ENCODE results near the gene PLEKHM2.
"Not testable (repeated sequence)": the region's sequence is repeated elsewhere in the genome, so short reads cannot be mapped to it uniquely, and the experiment has no call there.

The PLEKHM2 gene

GRCh38 chr1:15678578-15678977 lies 5.5 kb upstream of the PLEKHM2 start:
- DNase-seq: no peak

- DNase-seq: no peak
These were observed 4.0 kb upstream of the PLEKHM2 start for GRCh38 chr1:15680131-15680530.

- DNase-seq: no peak
These were observed 3.4 kb upstream of the PLEKHM2 start for GRCh38 chr1:15680561-15681348.

GRCh38 chr1:15681349-15682292 lies 2.5 kb upstream of the PLEKHM2 start:
- DNase-seq: no peak

- no peak for DNase-seq
These were observed 1.2 kb upstream of the PLEKHM2 start for GRCh38 chr1:15682936-15683341.

- no peak for DNase-seq
These were observed 628 bp upstream of the PLEKHM2 start for GRCh38 chr1:15683345-15684039.

GRCh38 chr1:15684468-15685291 lies 560 bp downstream of the PLEKHM2 start:
- DNase-seq: peak; percentile 21

- no peak for DNase-seq
These were observed 1.7 kb downstream of the PLEKHM2 start for GRCh38 chr1:15685820-15686219.

GRCh38 chr1:15687446-15687845 lies 3.3 kb downstream of the PLEKHM2 start:
- no peak for DNase-seq

- DNase-seq: no peak
These were observed 6.2 kb downstream of the PLEKHM2 start for GRCh38 chr1:15690317-15690716.

GRCh38 chr1:15691434-15692032 lies 7.4 kb downstream of the PLEKHM2 start:
- no peak for DNase-seq

- DNase-seq: no peak
These were observed 8.1 kb downstream of the PLEKHM2 start for GRCh38 chr1:15692121-15692682.

- no peak for DNase-seq
These were observed 9.3 kb downstream of the PLEKHM2 start for GRCh38 chr1:15693371-15693770.

- no peak for DNase-seq
These were observed 12.9 kb downstream of the PLEKHM2 start for GRCh38 chr1:15696956-15697521.

- no peak for DNase-seq
These were observed 14.1 kb downstream of the PLEKHM2 start for GRCh38 chr1:15698201-15698600.

- not testable (repeated sequence) for DNase-seq
These were observed 15.2 kb downstream of the PLEKHM2 start for GRCh38 chr1:15699321-15699720.

- no peak for DNase-seq
These were observed 16.4 kb downstream of the PLEKHM2 start for GRCh38 chr1:15700508-15700907.

- no peak for DNase-seq
These were observed 17.7 kb downstream of the PLEKHM2 start for GRCh38 chr1:15701784-15702183.

GRCh38 chr1:15702722-15703550 lies 18.8 kb downstream of the PLEKHM2 start:
- DNase-seq: no peak

- DNase-seq: no peak
These were observed 19.4 kb downstream of the PLEKHM2 start for GRCh38 chr1:15703562-15703961.
